Thyroid gland (tissue), 4 donors: ENCODE data around the gene GPR3. TPM values are rescaled to one million over a fixed set of nuclear protein-coding genes. Genes with fewer than 3 reads are reported as not detected.
A peak's percentile ranks its signal among the peaks of the same experiment; 100 is the strongest.
"Not testable (repeated sequence)": the region's sequence is repeated elsewhere in the genome, so short reads cannot be mapped to it uniquely, and the experiment has no call there.

Source experiments
- DNase-seq, 2 donors: peaks; one replicate each; pipeline ENCODE4 v3.0.0-alpha.2; 2019
- H3K27ac ChIP-seq, 3 donors: fragments of 200-600 bp; sonication (generic); 1 replicate in 2 of 3; 2 replicates in 1 of 3; pipeline ENCODE4 v1.5.1; 2016 to 2019; ENCODE audit warnings: mild to moderate bottlenecking in 1 of 3, moderate library complexity in 1 of 3
- H3K27me3 ChIP-seq: fragments of 200-600 bp; sonication (generic); one replicate; pipeline ENCODE4 v1.5.1; 2019
- H3K36me3 ChIP-seq, 2 donors: fragments of 200-600 bp; sonication (generic); one replicate each; pipeline ENCODE4 v1.5.1; 2016 to 2019
- H3K4me1 ChIP-seq, 2 donors: fragments of 200-600 bp; sonication (generic); one replicate each; pipeline ENCODE4 v1.5.1; 2017 to 2019
- H3K4me3 ChIP-seq, 3 donors: fragments of 200-600 bp; sonication (generic); replicated peaks in 1 of 3; 1 replicate in 2 of 3; 2 replicates in 1 of 3; pipeline ENCODE4 v1.5.1; 2016; ENCODE audit warnings: mild to moderate bottlenecking in 1 of 3
- H3K9me3 ChIP-seq: fragments of 200-600 bp; sonication (generic); one replicate; pipeline ENCODE4 v1.5.1; 2017
- POLR2A ChIP-seq, 2 donors: fragments of 450-650 bp; IDR thresholded peaks; one replicate each; pipeline ENCODE4 v1.6.1; 2017; ENCODE audit warnings: antibody characterized with exemption in 2 of 2, mild to moderate bottlenecking in 2 of 2, moderate library complexity in 1 of 2
- WGBS, 2 donors: methylation state at CpG; one replicate each; pipeline ENCODE4 v1.1.5; 2017; 5-methylcytosine and 5-hydroxymethylcytosine counted together
- intact Hi-C: fragments of 100-400 bp; cut with DNase I; formaldehyde crosslinking; loops from one replicate; pipeline ENCODE4 v1.15.1; 2023
- total RNA-seq, 4 donors: library from RNA; depleted of rRNA; stranded (reverse); fragments of >200 nt; gene quantifications; one replicate each; pipeline ENCODE4 v1.2.3, GENCODE V29; 2016
- TF ChIP-seq, protein P1 (sequence below), 6 experiments: fragments of 200-600 bp in 3 of 6; fragments of 450-650 bp in 3 of 6; sonication (generic) in 3 of 6; IDR thresholded peaks; one replicate each; pipeline ENCODE4 v1.5.1; 2016 to 2019; ENCODE audit warnings: antibody characterized with exemption in 6 of 6, mild to moderate bottlenecking in 2 of 6, inconsistent platforms in 1 of 6, moderate library complexity in 1 of 6

GPR3 gene
- total RNA-seq, 4 donors from 2014 or later, result 0.11 to 2.1 (median 0.60) TPM

DNA sequence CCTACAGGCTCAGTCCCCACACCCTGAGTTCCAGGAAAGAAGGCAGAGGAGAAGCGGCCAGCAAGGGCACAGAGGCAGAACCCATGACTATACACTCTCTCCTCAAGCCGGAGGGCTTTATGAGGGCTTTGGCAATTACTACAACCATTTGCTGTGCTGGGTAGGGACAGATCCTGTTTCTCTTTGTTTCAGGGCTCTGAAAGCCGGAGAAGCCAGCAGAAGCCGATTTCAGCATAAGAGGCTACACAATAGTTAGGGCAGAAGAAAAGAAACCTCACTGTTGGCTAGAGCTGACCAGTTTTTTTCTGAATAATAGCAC is 13.9 kb downstream of the GPR3 start:
- 76 to 80% methylated on average over 4 of the region's 4 CpGs for WGBS, 2 donors
- intact Hi-C loops, result no loop called here
- peaks cover 20 to 45% of the 10 kb centered on the region in 2 donors for H3K4me1 ChIP-seq
- H3K4me3 ChIP-seq, result no peak overlapping the region
- no peak for DNase-seq
- no peaks in the 10 kb centered on the region for H3K9me3 ChIP-seq
- H3K36me3 ChIP-seq, result peaks cover 28 to 45% of the 10 kb centered on the region in 2 donors
- H3K27ac ChIP-seq, result peak overlapping the region; percentile 31 to 43 (median 39)
- H3K27me3 ChIP-seq, result no peaks in the 10 kb centered on the region
- no peak for TF ChIP-seq POLR2A (IDR thresholded peaks at IDR 0.05)
- TF ChIP-seq, protein P1, sequence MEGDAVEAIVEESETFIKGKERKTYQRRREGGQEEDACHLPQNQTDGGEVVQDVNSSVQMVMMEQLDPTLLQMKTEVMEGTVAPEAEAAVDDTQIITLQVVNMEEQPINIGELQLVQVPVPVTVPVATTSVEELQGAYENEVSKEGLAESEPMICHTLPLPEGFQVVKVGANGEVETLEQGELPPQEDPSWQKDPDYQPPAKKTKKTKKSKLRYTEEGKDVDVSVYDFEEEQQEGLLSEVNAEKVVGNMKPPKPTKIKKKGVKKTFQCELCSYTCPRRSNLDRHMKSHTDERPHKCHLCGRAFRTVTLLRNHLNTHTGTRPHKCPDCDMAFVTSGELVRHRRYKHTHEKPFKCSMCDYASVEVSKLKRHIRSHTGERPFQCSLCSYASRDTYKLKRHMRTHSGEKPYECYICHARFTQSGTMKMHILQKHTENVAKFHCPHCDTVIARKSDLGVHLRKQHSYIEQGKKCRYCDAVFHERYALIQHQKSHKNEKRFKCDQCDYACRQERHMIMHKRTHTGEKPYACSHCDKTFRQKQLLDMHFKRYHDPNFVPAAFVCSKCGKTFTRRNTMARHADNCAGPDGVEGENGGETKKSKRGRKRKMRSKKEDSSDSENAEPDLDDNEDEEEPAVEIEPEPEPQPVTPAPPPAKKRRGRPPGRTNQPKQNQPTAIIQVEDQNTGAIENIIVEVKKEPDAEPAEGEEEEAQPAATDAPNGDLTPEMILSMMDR (IDR thresholded peaks at IDR 0.05), result no peak

DNA sequence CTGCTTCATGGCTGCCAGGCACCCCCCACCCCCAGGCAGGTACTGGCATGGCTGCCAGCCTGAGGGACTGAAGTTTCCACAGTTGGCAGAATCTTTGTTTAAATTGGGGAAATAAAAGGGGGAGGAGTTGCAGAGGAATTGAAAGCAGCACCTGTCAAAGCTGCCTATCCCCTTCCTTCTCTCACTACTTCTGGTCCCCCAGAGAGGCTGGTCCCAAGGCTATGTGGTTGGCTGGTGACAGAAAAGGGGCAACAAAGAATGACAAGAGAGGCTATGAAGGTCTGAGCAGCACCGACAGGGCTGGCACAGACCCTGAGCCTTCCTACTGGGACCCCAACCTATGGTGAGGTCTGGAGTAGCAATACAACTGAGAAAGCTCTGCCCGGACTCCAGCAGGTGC is 14.4 kb downstream of the GPR3 start:
- H3K9me3 ChIP-seq, intact Hi-C loops, DNase-seq, H3K27me3 ChIP-seq, H3K4me3 ChIP-seq: not testable (repeated sequence)
- Histone ChIP-seq H3K4me1 (peaks cover 19 to 45% of the 10 kb centered on the region in 2 donors), H3K27ac (peak overlapping the region; percentile 31 to 43 (median 39)), H3K36me3 (peaks cover 33 to 49% of the 10 kb centered on the region in 2 donors)
- 91 to 100% methylated on average over 1 to 2 of the region's 2 CpGs for WGBS, 2 donors

DNA sequence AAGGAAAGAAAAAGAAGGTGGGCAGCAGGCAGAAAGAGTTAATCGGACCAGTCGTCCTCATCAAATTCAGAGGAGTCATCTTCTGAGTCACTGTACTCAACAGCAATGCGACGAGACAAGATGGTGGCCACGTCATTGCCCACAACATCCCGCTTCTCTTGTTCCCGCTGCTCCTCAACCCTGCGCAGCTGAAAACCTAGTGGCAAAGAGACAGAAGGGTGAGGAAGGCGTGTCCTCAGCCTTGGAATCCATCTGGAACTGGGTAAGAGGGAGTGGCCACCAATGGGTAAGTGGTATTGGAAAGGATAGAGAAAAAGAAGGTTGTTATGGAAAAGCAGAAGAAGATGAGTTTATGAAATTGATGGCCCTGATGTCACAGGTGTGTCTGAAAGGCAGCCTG is 15.7 kb downstream of the GPR3 start:
- no peak for DNase-seq
- Histone ChIP-seq H3K27me3 (no peaks in the 10 kb centered on the region), H3K4me3 (no peak overlapping the region), H3K36me3 (peaks cover 44 to 62% of the 10 kb centered on the region in 2 donors), H3K4me1 (peaks cover 11 to 39% of the 10 kb centered on the region in 2 donors), H3K27ac (no peak overlapping the region), H3K9me3 (no peaks in the 10 kb centered on the region)
- intact Hi-C loops, result no loop called here
- TF ChIP-seq, protein P1 (IDR thresholded peaks at IDR 0.05), result no peak
- no peak for TF ChIP-seq POLR2A (IDR thresholded peaks at IDR 0.05)
- 94 to 95% methylated on average over 9 of the region's 9 CpGs for WGBS, 2 donors

DNA sequence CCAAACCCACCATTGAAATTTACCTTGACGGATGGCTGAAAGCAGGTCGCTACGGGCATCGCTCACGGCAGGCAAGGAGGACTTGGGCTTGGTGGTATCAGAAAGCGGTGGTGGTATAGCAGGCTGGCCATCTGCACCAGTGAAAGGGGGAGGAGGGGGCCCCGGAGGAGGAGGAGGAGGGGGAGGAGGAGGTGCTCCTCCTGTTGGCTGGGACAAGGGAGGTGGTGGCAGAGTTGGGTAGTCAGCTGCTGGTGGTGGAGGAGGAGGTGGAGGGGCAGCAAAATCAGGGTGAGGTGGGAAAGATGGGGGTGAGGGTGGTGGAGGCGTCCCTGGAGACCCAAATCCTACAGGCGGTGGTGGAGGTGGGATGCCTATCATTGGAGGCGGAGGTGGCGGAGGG is 17.2 kb downstream of the GPR3 start:
- Histone ChIP-seq H3K27ac (no peak overlapping the region), H3K4me3 (no peak overlapping the region), H3K36me3 (peaks cover 52 to 75% of the 10 kb centered on the region in 2 donors), H3K27me3 (no peaks in the 10 kb centered on the region), H3K4me1 (peaks cover 19 to 39% of the 10 kb centered on the region in 2 donors), H3K9me3 (no peaks in the 10 kb centered on the region)
- TF ChIP-seq, protein P1 (IDR thresholded peaks at IDR 0.05), result no peak
- intact Hi-C loops, result no loop called here
- no peak for DNase-seq
- WGBS, 2 donors, result 92 to 95% methylated on average over 11 of the region's 11 CpGs

DNA sequence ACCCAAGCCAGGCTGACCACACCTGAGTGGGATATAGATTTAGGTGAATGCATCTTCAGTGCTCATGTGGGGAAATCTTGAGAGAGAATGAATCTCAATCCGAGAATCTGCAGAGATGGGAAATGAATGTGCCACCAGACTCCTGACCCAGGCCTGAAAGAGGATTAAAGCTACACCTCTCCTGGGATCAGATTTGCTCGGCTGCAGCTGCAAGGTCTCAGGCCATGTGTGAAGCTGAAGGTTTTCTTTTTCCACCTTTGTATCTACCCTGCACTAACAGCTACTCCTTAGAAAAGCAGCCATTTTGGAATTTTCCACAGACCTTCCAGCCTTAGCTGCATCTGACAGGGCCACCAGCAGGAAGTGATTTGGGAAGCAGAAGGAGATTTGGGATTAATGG is 18.3 kb downstream of the GPR3 start:
- Histone ChIP-seq H3K36me3 (peaks cover 57 to 76% of the 10 kb centered on the region in 2 donors), H3K27ac (no peak overlapping the region), H3K4me3 (no peak overlapping the region), H3K9me3 (no peaks in the 10 kb centered on the region), H3K4me1 (peaks cover 28 to 39% of the 10 kb centered on the region in 2 donors), H3K27me3 (no peaks in the 10 kb centered on the region)
- intact Hi-C loops, result no loop called here
- no peak for TF ChIP-seq POLR2A (IDR thresholded peaks at IDR 0.05)
- TF ChIP-seq, protein P1 (IDR thresholded peaks at IDR 0.05), result no peak
- no peak for DNase-seq
- WGBS, 2 donors, result 89 to 90% methylated on average over 2 of the region's 2 CpGs

DNA sequence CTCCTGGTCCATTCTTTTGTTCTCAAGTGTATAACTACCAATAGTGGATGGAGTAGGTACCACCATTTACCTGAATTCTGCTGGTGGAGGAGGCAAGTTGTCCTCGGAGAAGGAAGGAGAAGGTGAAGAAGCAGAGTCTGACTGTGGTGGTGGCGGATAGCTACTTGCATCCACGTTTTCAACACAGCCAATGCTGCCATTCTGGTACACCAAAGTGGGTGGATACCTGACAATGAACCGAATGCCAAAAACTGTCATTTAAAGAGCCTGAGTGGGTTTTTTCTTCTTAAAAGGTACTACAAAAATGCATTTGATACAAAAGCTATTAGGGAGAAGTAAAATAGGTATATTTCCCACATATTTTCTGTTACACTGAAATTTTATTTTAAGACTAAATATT is 20.1 kb downstream of the GPR3 start:
- TF ChIP-seq POLR2A (IDR thresholded peaks at IDR 0.05), result no peak
- TF ChIP-seq, protein P1 (IDR thresholded peaks at IDR 0.05), result no peak
- no peak overlapping the region for H3K4me3 ChIP-seq
- intact Hi-C loops, result no loop called here
- no peak for DNase-seq
- peaks cover 51 to 70% of the 10 kb centered on the region in 2 donors for H3K36me3 ChIP-seq
- H3K4me1 ChIP-seq, result peaks cover 46% of the 10 kb centered on the region in 2 donors
- no peaks in the 10 kb centered on the region for H3K27me3 ChIP-seq
- WGBS, 2 donors, result 91 to 92% methylated on average over 4 of the region's 4 CpGs
- peak overlapping the region in 2 of 3 donors; percentile 68 to 85 for H3K27ac ChIP-seq
- no peaks in the 10 kb centered on the region for H3K9me3 ChIP-seq
